Hepatocyte (in vitro differentiated cells): ENCODE results near the gene NR1D1.

Source experiments
- CTCF ChIP-seq: fragments of 200-600 bp; sonication (generic); IDR thresholded peaks from 2 replicates; pipeline ENCODE4 v1.5.1; 2016; ENCODE audit warnings: antibody characterized with exemption, mild to moderate bottlenecking; ENCODE audit not compliant: poor library complexity
- EZH2 ChIP-seq: fragments of 200-600 bp; sonication (generic); IDR thresholded peaks from 2 replicates; pipeline ENCODE4 v1.6.1; 2016; ENCODE audit warnings: antibody characterized with exemption, mild to moderate bottlenecking, borderline replicate concordance

GRCh38 chr17:40063187-40063771 is 37.1 kb downstream of the NR1D1 start:
- TF ChIP-seq CTCF (no peak), EZH2 (no peak)
